ENCODE measurements around the gene SPTBN1. TPM values are rescaled to one million over a fixed set of nuclear protein-coding genes. Genes with fewer than 3 reads are reported as not detected.
A peak's percentile ranks its signal among the peaks of the same experiment; 100 is the strongest.
"Not testable (repeated sequence)": the region's sequence is repeated elsewhere in the genome, so short reads cannot be mapped to it uniquely, and the experiment has no call there.

SPTBN1 gene
- total and polyA plus RNA-seq, 2 donors: 118 to 352 TPM

DNA sequence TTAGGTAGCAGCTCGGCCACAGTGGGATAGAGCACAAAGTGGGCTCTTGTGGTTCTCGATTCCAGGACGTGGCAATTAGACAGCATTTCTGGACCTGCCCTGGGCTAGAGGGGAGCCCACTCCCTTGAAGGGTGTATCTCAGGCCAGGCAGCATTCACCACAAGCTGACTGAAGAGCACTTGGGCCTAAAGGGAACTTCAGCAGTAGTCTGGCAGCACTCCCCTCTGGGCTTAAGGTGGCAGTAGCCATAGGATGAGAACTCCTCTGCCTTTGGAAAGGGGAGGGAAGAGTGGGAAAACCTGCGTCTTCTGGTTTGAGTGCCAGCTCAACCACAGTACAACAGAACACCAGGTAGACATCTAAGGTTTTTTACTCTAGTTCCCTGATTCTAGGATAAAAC is 239.3 kb downstream of the SPTBN1 start:
- H3K27ac ChIP-seq (ENCODE audit: low read depth): no peak overlapping the region
- DNase-seq (ENCODE audit: extremely low spot score): no peak
- no peaks in the 10 kb centered on the region for H3K36me3 ChIP-seq (ENCODE audit: insufficient read depth)
- H3K4me3 ChIP-seq (ENCODE audit: low read depth, low read length): no peak overlapping the region
- WGBS: 98% methylated on average over 4 of the region's 4 CpGs
- H3K4me1 ChIP-seq (ENCODE audit: insufficient read depth): no peaks in the 10 kb centered on the region

DNA sequence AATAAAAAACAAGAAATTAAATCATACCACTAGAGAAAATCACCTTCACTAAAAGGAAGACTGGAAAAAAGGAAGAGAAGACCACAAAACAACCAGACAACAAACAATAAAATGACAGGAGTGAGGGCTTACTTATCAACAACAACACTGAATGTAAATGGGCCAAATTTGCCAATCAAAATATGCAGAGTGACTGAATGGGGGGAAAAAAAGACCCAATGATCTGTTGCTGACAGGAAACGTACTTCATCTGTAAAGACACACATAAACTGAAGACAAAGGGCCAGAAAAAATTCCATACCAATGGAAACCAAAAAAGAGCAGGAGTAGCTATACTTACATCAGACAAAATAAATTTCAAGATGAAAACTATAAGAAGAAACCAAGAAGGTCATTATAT is 241.8 kb downstream of the SPTBN1 start:
- Histone ChIP-seq H3K4me3 (ENCODE audit: low read depth, low read length) (no peak overlapping the region), H3K4me1 (ENCODE audit: insufficient read depth) (no peaks in the 10 kb centered on the region), H3K36me3 (ENCODE audit: insufficient read depth) (no peaks in the 10 kb centered on the region), H3K27ac (ENCODE audit: low read depth) (no peak overlapping the region)
- 92% methylated on average over 1 of the region's 1 CpG for WGBS
- no peak for DNase-seq (ENCODE audit: extremely low spot score)

- not testable (repeated sequence) for H3K4me1 ChIP-seq (ENCODE audit: insufficient read depth); H3K27ac ChIP-seq (ENCODE audit: low read depth); DNase-seq (ENCODE audit: extremely low spot score); H3K36me3 ChIP-seq (ENCODE audit: insufficient read depth); H3K4me3 ChIP-seq (ENCODE audit: low read depth, low read length)
- WGBS: 95% methylated on average over 37 of the region's 37 CpGs
These were observed 242.8 kb downstream of the SPTBN1 start for GRCh38 chr2:54698926-54699325.

DNA sequence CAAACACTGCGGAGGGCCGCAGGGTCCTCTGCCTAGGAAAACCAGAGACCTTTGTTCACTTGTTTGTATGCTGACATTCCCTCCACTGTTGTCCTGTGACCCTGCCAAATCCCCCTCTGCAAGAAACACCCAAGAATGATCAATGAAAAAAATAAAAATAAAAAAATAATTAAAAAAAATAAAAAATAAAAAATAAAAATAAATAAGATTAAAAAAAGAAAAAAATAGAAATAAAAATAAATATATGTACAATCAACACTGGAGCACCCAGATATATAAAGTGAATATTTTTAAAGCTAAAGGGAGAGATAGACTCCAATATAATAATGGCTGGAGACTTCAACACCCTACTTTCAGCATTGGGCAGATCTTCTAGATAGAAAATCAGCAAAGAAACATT is 243.5 kb downstream of the SPTBN1 start:
- no peaks in the 10 kb centered on the region for H3K4me1 ChIP-seq (ENCODE audit: insufficient read depth)
- WGBS: 94% methylated on average over 2 of the region's 2 CpGs
- H3K36me3 ChIP-seq (ENCODE audit: insufficient read depth): no peaks in the 10 kb centered on the region
- no peak overlapping the region for H3K27ac ChIP-seq (ENCODE audit: low read depth)
- no peak for DNase-seq (ENCODE audit: extremely low spot score)
- no peak overlapping the region for H3K4me3 ChIP-seq (ENCODE audit: low read depth, low read length)

- no peak overlapping the region for H3K27ac ChIP-seq (ENCODE audit: low read depth)
- 86% methylated on average over 2 of the region's 2 CpGs for WGBS
- no peak for DNase-seq (ENCODE audit: extremely low spot score)
- H3K36me3 ChIP-seq (ENCODE audit: insufficient read depth): no peaks in the 10 kb centered on the region
- no peak overlapping the region for H3K4me3 ChIP-seq (ENCODE audit: low read depth, low read length)
- H3K4me1 ChIP-seq (ENCODE audit: insufficient read depth): no peaks in the 10 kb centered on the region
These were observed 244.9 kb downstream of the SPTBN1 start for GRCh38 chr2:54701029-54701428.

DNA sequence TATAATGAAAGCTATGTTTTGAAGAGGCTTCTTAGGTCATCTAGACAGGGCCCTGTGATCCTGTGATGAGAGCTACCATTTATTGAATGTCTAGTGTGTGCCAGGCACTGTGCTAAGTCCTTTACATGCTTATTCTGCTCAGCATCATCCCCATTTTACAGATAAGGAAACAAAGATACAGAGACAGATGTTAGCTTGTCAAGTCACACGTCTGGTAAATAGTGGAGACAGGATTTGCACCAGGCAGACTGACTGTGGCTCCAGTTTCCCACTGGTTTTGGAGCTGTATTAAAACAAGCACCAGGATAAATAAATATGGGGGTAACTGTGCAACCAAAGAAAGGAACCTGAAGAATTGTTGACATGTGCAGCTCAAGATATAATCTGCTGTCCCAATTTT is 248.1 kb downstream of the SPTBN1 start:
- no peak for DNase-seq (ENCODE audit: extremely low spot score)
- Histone ChIP-seq H3K4me3 (ENCODE audit: low read depth, low read length) (no peak overlapping the region), H3K27ac (ENCODE audit: low read depth) (no peak overlapping the region)

DNA sequence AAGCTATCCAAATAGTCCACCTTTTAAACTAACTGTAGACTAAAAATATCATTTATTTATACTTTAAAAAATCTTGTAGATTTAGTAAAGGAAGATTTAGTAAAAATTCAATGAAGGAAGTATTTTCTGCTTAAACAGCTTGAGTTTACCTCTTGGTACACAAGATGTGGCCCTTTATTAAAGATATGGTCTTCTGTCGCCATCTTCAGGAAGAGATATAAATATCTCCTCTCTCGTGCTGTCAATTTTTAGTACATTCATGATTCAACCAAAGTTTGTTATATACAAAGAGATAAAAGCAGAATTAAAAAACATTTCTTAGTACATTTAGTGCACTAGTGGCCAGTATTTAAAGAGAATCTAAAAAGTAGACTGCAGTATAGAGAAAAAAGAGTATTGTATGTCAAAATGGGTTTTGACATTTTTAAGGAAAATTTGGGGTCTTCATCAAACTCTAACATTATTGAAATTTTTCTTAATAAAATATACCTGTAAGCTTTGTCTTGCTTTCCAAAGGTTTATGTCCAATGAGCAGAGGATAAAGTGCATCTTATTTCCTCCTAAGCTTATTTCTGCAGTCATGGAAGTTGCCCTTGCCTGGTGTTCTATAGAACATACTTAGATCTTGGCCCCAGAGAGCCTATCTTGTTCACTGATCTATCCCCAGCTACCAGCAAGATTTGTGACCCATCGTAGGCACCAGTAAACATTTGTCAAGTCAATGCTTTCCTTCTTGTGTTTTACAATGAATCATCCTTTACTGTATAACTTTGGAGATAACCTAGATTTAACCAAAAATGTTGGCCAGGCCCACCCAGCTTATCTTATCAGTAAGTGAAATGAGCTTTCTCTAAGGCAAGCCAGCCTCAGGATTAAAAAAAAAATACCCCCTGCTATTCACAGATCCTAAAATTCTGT is 248.8 kb downstream of the SPTBN1 start:
- Histone ChIP-seq H3K27ac (ENCODE audit: low read depth) (no peak overlapping the region), H3K4me1 (ENCODE audit: insufficient read depth) (no peaks in the 10 kb centered on the region), H3K4me3 (ENCODE audit: low read depth, low read length) (no peak overlapping the region), H3K36me3 (ENCODE audit: insufficient read depth) (no peaks in the 10 kb centered on the region)
- no peak for DNase-seq (ENCODE audit: extremely low spot score)
- under 1% methylated on average over 3 of the region's 3 CpGs for WGBS

More for the DNA sequence above, 248.1 kb downstream of the SPTBN1 start:
- WGBS: 89% methylated on average over 1 of the region's 1 CpG
- no peaks in the 10 kb centered on the region for H3K36me3 ChIP-seq (ENCODE audit: insufficient read depth)
- H3K4me1 ChIP-seq (ENCODE audit: insufficient read depth): no peaks in the 10 kb centered on the region

GRCh38 chr2:54706622-54707021 is 250.5 kb downstream of the SPTBN1 start:
- H3K4me1 ChIP-seq (ENCODE audit: insufficient read depth): no peaks in the 10 kb centered on the region
- H3K4me3 ChIP-seq (ENCODE audit: low read depth, low read length): no peak overlapping the region
- no peak for DNase-seq (ENCODE audit: extremely low spot score)
- no peaks in the 10 kb centered on the region for H3K36me3 ChIP-seq (ENCODE audit: insufficient read depth)
- 92% methylated on average over 1 of the region's 1 CpG for WGBS
- no peak overlapping the region for H3K27ac ChIP-seq (ENCODE audit: low read depth)

GRCh38 chr2:54708584-54709335 is 252.6 kb downstream of the SPTBN1 start:
- Histone ChIP-seq H3K36me3 (ENCODE audit: insufficient read depth) (no peaks in the 10 kb centered on the region), H3K4me3 (ENCODE audit: low read depth, low read length) (peak overlapping the region; percentile 20), H3K27ac (ENCODE audit: low read depth) (no peak overlapping the region), H3K4me1 (ENCODE audit: insufficient read depth) (no peaks in the 10 kb centered on the region)
- 22% methylated on average over 35 of the region's 35 CpGs for WGBS
- DNase-seq (ENCODE audit: extremely low spot score): no peak

- no peak overlapping the region for H3K27ac ChIP-seq (ENCODE audit: low read depth)
- no peak for DNase-seq (ENCODE audit: extremely low spot score)
- WGBS: 33% methylated on average over 18 of the region's 18 CpGs
These were observed 253.2 kb downstream of the SPTBN1 start for GRCh38 chr2:54709336-54709809.

GRCh38 chr2:54710216-54710615 is 254.1 kb downstream of the SPTBN1 start:
- Histone ChIP-seq H3K4me1 (ENCODE audit: insufficient read depth) (no peaks in the 10 kb centered on the region), H3K4me3 (ENCODE audit: low read depth, low read length) (no peak overlapping the region), H3K27ac (ENCODE audit: low read depth) (no peak overlapping the region), H3K36me3 (ENCODE audit: insufficient read depth) (no peaks in the 10 kb centered on the region)
- no peak for DNase-seq (ENCODE audit: extremely low spot score)
- whole genome bisulfite sequencing: 90% methylated on average over 10 of the region's 10 CpGs

More at GRCh38 chr2:54709336-54709809, 253.2 kb downstream of the SPTBN1 start:
- H3K36me3 ChIP-seq (ENCODE audit: insufficient read depth): no peaks in the 10 kb centered on the region
- no peaks in the 10 kb centered on the region for H3K4me1 ChIP-seq (ENCODE audit: insufficient read depth)
- peak overlapping the region; percentile 20 for H3K4me3 ChIP-seq (ENCODE audit: low read depth, low read length)

DNA sequence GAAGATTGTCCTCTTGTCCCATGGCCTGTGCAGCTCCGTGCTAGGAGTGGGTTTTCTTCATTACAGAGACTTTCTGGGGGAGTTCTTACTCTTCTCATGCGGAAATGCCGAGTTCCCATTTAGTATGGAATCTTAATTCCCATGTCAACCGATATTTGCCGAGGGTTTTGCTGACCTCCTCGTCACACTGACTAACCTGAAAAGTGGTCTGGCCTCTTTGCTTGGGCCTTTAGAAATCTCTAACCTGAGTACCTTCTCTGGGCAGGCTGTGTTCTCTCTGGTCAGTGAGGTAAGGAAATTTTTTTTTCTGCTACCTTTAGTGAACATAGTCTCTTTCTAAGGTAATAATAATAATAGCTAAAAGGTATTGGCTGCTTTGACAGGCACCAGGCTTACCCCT is 256.4 kb downstream of the SPTBN1 start:
- 96% methylated on average over 6 of the region's 6 CpGs for WGBS
- Histone ChIP-seq H3K4me3 (ENCODE audit: low read depth, low read length) (no peak overlapping the region), H3K4me1 (ENCODE audit: insufficient read depth) (no peaks in the 10 kb centered on the region), H3K36me3 (ENCODE audit: insufficient read depth) (no peaks in the 10 kb centered on the region), H3K27ac (ENCODE audit: low read depth) (no peak overlapping the region)
- DNase-seq (ENCODE audit: extremely low spot score): no peak

- 55% methylated on average over 4 of the region's 4 CpGs for WGBS
- Histone ChIP-seq H3K27ac (ENCODE audit: low read depth) (no peak overlapping the region), H3K36me3 (ENCODE audit: insufficient read depth) (no peaks in the 10 kb centered on the region), H3K4me3 (ENCODE audit: low read depth, low read length) (no peak overlapping the region), H3K4me1 (ENCODE audit: insufficient read depth) (no peaks in the 10 kb centered on the region)
- DNase-seq (ENCODE audit: extremely low spot score): no peak
These were observed 258.9 kb downstream of the SPTBN1 start for GRCh38 chr2:54714996-54715395.

GRCh38 chr2:54716375-54716774 is 260.2 kb downstream of the SPTBN1 start:
- H3K36me3 ChIP-seq (ENCODE audit: insufficient read depth): no peaks in the 10 kb centered on the region
- no peak overlapping the region for H3K27ac ChIP-seq (ENCODE audit: low read depth)
- H3K4me1 ChIP-seq (ENCODE audit: insufficient read depth): no peaks in the 10 kb centered on the region
- no peak overlapping the region for H3K4me3 ChIP-seq (ENCODE audit: low read depth, low read length)
- DNase-seq (ENCODE audit: extremely low spot score): no peak
